Measurements from ENCODE around the gene PLAC8.
"Not testable (repeated sequence)": the region's sequence is repeated elsewhere in the genome, so short reads cannot be mapped to it uniquely, and the experiment has no call there.

Gene PLAC8

DNA sequence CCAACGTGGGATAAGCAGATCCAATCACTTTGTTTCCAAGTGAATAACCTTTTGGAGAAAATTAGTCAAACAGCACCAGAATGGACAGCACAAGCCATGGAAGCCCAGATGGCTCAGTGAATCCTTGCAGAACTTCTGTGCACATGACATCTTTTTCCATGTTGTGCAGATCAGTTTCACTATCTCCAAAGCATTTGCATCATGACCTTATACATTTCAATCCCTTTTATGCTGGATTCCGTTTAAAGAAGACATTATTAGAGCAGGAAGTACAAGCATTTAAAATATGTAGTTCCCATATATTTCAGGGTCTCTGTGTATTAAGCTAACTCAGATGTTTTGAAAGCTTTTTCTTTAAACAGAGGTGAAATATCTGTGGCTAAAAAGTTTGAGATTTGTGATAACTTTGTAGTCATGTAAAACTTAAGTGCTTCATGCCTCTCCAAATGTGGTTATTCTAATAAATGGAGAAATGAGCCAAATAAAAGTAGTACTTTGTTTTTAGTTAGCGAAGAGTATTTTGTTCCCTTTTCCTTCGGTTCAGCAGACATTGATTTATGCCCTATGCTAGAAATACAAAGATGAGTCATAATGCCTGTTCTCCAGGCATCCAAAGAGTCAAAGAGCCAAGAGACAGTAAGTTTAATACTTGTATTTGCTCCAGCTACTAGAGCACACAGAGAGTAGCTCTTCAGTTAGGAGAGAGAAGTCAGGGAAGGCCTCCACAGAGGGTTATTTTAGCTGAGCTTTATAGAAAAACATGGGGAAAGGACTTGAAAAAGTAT lies 39.0 kb downstream of the PLAC8 start:
- H3K4me3 ChIP-seq, result no peak overlapping the region
- peak overlapping the region in 1 of 21 experiments; percentile 29 for H3K27ac ChIP-seq

DNA sequence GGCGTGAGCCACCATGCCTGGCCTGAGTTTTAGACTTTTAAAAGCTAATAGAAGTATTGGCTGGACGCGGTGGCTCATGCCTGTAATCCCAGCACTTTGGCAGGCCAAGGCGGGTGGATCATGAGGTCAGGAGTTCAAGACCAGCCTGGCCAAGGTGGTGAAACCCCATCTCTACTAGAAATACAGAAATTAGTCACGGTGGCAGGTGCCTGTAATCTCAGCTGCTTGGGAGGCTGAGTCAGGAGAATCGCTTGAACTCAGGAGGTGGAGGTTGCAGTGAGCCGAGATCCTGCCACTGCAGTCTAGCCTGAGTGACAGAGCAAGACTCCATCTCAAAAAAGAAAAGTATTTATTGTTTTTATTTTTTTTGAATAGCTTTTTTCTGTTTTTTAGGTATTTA lies 39.7 kb downstream of the PLAC8 start:
- not testable (repeated sequence) for H3K4me3 ChIP-seq, H3K27ac ChIP-seq

DNA sequence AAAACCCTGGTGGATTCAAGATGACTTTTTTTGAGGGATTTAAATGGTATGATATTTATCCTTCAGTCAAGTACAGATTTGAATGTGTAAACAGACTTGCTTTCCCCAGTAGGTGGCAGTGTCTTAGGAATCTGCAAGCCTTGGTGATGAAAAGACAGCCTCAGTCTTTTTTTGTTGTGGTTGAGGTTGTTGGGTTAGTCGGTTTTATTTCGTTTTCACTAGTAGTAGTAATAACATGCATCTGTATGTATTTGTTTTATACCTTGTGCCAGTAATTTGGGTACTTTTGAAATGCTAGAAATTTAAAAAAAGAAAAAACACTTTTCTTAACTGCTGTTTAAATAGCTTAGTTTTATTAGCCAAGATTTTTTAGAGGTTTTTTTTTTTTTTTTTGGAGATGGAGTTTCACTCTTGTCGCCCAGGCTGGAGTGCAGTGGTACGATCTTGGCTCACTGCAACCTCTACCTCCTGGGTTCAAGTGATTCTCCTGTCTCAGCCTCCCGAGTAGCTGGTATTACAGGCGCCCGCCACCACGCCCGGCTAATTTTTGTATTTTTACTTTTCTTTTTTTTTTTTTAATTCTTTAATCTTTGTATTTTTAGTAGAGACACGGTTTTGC lies 40.3 kb downstream of the PLAC8 start:
- H3K27ac ChIP-seq, result no peak overlapping the region
- H3K4me3 ChIP-seq, result no peak overlapping the region

DNA sequence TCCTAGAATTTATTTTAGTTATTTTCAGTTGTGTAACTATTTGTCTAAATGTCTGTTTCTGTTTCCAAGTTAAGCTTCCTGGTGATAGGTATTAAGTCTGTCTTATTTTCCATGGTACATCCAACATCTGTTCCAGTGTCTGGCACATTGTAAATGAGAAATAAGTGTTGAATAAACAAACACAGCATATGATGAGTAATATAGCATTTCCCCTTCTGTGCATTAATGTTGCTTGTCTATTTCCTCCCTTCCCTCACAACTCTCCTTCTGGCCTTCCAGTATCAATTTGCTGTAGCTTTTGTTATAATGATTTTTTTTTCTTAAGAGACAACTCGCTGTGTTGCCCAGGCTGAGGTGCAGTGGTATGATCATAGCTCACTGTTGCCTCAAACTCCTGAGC lies 43.4 kb downstream of the PLAC8 start:
- Histone ChIP-seq H3K4me3 (no peak overlapping the region), H3K27ac (no peak overlapping the region)

DNA sequence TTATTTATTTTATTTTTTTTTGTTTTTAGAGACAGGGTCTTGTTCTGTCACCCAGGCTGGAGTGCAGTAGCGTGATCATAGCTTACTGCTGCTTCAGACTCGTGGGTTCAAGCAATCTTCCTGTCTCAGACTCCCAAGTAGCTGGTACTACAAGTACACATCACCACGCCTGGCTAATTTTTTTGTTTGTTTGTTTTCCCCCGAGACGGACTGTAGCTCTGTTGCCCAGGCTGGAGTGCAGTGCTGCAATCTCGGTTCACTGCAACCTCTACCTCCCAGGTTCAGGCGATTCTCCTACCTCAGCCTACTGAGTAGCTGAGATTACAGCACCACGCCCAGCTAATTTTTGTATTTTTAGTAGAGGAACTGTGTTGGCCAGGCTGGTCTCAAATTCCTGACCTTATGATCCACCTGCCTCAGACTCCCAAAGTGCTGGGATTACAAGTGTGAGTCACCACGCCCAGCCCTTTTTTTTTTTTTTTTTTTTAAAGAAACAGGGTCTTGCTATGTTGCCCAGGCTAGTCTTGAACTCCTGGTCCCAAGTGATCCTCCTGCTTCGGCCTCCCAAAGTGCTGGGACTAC lies 47.4 kb downstream of the PLAC8 start:
- H3K4me3 ChIP-seq, result no peak overlapping the region
- no peak overlapping the region for H3K27ac ChIP-seq

DNA sequence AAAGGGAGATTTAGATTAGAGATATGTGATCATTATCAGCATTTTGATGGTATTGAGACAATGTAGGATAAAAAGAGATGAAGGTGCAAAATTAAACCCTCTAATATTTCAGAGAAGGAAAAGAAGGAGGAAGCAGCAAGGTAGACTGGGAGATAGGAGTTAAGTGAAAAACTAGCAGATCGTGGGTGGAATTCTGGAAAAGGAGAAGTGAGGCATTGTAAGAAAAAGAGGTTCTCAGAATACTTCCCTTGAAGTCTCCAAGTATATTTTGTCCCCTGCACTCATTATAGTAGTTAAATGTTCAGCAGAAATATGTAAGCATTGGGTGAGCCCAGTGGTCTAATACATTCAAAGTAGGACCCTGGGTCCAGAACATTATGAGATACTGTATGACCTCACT lies 49.3 kb downstream of the PLAC8 start:
- Histone ChIP-seq H3K4me3 (no peak overlapping the region), H3K27ac (no peak overlapping the region)

DNA sequence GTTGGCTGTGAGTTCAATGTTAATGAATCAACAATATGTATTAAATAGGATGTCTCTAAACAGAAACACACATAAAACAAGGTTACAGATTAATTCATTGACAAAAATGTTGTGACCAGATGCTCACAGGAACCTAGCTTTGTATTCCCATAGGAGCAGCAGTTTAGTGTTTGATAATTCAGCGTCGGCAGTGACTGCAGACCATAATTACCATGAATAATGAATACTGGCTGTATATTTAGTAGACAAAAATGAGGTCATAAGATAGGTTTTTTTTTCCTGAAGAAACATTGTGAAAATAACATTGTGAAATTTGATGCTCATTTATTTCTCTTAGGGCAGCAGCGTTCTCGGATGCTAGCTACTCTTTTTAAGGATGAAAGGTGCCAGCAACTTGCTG lies 51.8 kb downstream of the PLAC8 start:
- Histone ChIP-seq H3K4me3 (no peak overlapping the region), H3K27ac (no peak overlapping the region)

DNA sequence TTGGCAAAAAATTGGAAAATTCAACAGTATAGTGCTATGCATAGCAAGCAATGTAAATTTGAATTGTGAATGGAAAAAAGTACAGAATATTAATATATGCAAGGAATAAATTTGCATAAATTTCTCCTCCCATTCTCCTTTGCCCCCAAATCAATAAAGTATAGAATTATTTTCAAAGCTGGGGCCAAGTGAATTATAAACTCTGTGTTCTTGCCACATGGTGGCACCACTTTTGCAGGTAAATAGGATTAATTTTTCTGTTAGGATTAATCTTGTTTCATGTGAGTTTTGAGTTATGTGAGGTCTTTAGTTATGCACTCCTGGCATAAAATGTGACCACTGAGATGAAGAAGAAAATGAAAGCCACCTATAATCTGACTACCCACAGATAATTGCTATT lies 59.6 kb downstream of the PLAC8 start:
- H3K4me3 ChIP-seq, result no peak overlapping the region
- no peak overlapping the region for H3K27ac ChIP-seq

DNA sequence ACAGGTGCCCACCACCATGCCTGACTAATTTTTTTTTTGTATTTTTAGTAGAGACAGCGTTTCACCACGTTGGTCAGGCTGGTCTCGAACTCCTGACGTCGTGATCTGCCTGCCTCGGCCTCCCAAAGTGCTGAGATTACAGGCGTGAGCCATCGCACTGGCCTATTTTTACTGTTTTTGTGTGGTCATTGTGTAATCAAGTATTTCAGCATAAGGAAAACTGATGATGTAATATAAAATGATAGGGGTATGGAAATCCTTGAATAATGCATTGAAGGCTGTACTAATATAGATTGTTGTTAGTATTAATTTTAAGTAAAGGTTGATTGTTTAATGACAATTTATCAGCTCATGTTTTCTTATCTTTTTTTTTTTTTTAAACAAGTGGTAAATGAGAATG lies 65.7 kb downstream of the PLAC8 start:
- H3K27ac ChIP-seq, H3K4me3 ChIP-seq: not testable (repeated sequence)

DNA sequence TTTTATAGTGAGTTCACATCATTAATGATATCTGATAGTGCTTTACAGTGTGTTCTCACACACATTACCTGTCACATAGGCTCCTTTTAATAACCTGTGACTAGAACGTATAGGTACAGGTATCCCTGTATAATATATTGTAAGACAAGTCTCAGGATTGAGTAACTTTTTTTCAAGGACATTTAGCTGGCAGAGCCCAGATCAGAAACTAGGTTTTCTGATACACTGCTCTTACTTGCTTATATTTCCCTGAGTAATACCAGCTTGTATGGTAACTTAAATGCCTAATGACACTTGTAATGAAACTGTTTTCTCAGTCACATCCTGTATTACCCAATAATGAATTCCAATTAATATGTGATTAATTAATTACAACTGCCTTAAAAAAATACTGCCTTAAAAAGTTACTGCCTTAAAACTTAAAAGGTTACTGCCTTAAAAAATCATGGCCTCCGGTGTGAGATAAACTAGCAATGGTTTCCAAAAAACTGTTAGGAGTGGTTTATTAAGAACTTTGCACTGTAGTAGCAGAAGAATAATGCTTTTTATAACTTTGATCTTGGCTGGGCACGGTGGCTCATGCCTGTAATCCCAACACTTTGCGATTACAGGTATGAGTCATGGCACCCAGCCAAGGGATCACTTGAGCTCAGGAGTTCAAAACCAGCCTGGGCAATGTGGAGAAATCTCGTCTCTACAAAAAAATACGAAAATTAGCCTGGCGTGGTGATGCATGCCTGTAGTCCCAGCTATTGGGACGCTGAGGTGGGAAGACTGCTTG lies 67.6 kb downstream of the PLAC8 start:
- Histone ChIP-seq H3K27ac (no peak overlapping the region), H3K4me3 (no peak overlapping the region)

DNA sequence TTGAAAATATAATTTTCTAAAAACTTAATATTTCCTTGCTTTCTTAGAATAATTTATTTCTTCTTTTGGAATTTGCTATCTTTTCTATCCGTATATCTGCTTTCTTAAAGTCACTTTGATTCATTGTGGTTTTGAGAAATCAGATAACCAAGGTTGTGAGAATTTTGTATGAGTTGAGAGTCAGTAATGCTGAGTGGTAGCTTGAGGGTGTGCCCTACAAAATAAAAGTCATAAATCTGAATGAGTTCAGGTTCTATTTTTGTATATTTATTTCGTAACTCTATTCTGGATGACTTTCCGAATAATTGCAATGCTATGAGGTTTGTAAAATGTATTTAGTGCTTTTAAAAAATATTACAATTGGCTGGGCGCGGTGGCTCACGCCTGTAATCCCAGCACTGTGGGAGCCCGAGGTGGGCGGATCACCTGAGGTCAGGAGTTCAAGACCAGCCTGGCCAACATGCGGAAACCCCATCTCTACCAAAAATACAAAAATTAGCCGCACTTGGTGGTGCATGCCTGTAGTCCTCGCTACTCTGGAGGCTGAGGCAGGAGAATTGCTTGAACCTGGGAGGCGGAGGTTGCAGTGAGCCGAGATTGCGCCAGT lies 70.6 kb downstream of the PLAC8 start:
- H3K4me3 ChIP-seq, result no peak overlapping the region
- no peak overlapping the region for H3K27ac ChIP-seq

DNA sequence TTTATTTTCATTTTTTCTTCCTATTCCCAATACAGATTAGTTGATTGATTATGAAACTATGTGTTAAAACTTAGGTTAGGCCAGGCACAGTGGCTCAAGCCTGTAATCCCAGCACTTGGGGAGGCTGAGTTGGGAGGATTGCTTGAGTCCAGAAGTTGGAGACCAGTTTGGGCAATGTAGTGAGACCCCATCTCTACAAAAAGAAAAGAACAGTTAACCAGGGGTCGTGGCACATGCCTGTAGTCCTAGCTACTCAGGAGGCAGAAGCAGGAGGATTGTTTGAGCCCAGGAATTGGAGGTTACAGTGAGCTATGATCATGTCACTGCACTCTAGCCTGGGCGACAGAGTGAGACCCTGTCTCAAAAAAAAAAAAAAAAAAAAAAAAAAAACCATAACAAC lies 71.4 kb downstream of the PLAC8 start:
- H3K4me3 ChIP-seq, H3K27ac ChIP-seq: not testable (repeated sequence)

DNA sequence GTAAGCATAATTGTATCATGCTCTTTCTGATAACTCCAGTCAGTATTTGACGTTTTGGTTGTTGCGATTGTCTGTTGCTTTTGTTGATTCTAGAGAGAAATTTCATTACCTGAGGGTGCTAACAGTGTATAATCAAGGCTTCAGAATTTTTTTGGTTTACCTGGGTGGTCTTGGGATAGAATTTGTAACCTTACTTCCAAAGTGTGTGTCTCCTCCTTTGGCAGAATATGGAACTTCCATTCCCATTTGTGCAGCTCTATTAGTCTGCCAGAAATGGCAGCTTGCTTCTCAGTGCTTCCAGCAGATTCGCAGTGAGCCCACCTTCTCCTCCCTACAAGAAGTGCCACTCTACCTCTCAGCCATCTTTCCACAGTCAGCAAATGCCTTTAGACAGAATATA lies 74.3 kb downstream of the PLAC8 start:
- Histone ChIP-seq H3K4me3 (no peak overlapping the region), H3K27ac (no peak overlapping the region)

Measured in skin epidermis (tissue), 12 donors.